Keratinocyte (primary cell): ENCODE results near the gene KEL. TPM values are rescaled to one million over a fixed set of nuclear protein-coding genes. Genes with fewer than 3 reads are reported as not detected.

Experiments
- DNase-seq: peaks from one replicate; pipeline ENCODE4 v3.0.0-alpha.2; 2011; ENCODE audit warnings: low read depth, missing footprints, low spot score
- FAIRE-seq: peaks from 2 replicates; lab custom pipeline; 2011; peaks lifted over from hg19 to GRCh38; lab: Jason Lieb, UNC
- H2AFZ ChIP-seq: 2 replicates; pipeline ENCODE4 v1.6.0; 2012; ENCODE audit warnings: low read length, control low read depth, inconsistent platforms; ENCODE audit not compliant: control insufficient read depth
- H3K27ac ChIP-seq: 2 replicates; pipeline ENCODE4 v1.5.1; 2011; ENCODE audit warnings: low read length; ENCODE audit not compliant: control insufficient read depth, insufficient read depth
- H3K27me3 ChIP-seq: 3 replicates; pipeline ENCODE4 v1.6.0; 2011; ENCODE audit warnings: low read length; ENCODE audit not compliant: control insufficient read depth, insufficient read depth; ENCODE audit errors: extremely low read depth
- H3K36me3 ChIP-seq, 2 experiments: 2 replicates in 1 of 2; 3 replicates in 1 of 2; pipeline ENCODE4 v1.5.1; 2011; ENCODE audit warnings: low read length in 2 of 2, mild to moderate bottlenecking in 1 of 2; ENCODE audit not compliant: control insufficient read depth in 2 of 2, insufficient read depth in 2 of 2; ENCODE audit errors: extremely low read depth in 1 of 2
- H3K4me1 ChIP-seq: 3 replicates; pipeline ENCODE4 v1.5.1; 2011; ENCODE audit warnings: low read length; ENCODE audit not compliant: control insufficient read depth, insufficient read depth; ENCODE audit errors: extremely low read depth
- H3K4me2 ChIP-seq: 3 replicates; pipeline ENCODE4 v1.6.0; 2011; ENCODE audit warnings: low read depth, low read length; ENCODE audit not compliant: control insufficient read depth, insufficient read depth; ENCODE audit errors: extremely low read depth
- H3K4me3 ChIP-seq, 3 experiments: fragments of 200-600 bp in 1 of 3; sonication (generic) in 1 of 3; 2 replicates in 2 of 3; 3 replicates in 1 of 3; pipeline ENCODE4 v1.5.1; 2011 to 2016; ENCODE audit warnings: low read length in 3 of 3, mild to moderate bottlenecking in 3 of 3, control low read depth in 2 of 3, inconsistent platforms in 1 of 3, low read depth in 1 of 3, mixed read lengths in 1 of 3, mixed run types in 1 of 3, moderate library complexity in 1 of 3; ENCODE audit not compliant: control insufficient read depth in 2 of 3, insufficient read depth in 2 of 3; ENCODE audit errors: extremely low read depth in 1 of 3
- H3K79me2 ChIP-seq: 2 replicates; pipeline ENCODE4 v1.6.0; 2012; ENCODE audit warnings: low read length; ENCODE audit not compliant: control insufficient read depth, insufficient read depth
- H3K9ac ChIP-seq: 3 replicates; pipeline ENCODE4 v1.6.0; 2011; ENCODE audit warnings: low read length; ENCODE audit not compliant: control insufficient read depth, insufficient read depth; ENCODE audit errors: extremely low read depth
- H3K9me1 ChIP-seq: 3 replicates; pipeline ENCODE4 v1.6.0; 2011; ENCODE audit warnings: low read length; ENCODE audit not compliant: control insufficient read depth, insufficient read depth; ENCODE audit errors: extremely low read depth
- H3K9me3 ChIP-seq: 2 replicates; pipeline ENCODE4 v1.5.1; 2012; ENCODE audit warnings: low read depth, low read length; ENCODE audit not compliant: control insufficient read depth
- H4K20me1 ChIP-seq: 3 replicates; pipeline ENCODE4 v1.6.0; 2011; ENCODE audit warnings: low read length; ENCODE audit not compliant: control insufficient read depth, insufficient read depth; ENCODE audit errors: extremely low read depth
- CTCF ChIP-seq, 3 experiments: IDR thresholded peaks in 1 of 3; conservative IDR thresholded peaks in 1 of 3; optimal IDR thresholded peaks in 1 of 3; 2 replicates in 2 of 3; 3 replicates in 1 of 3; pipeline versions ENCODE3 to v1.5.1; 2011; ENCODE audit warnings: low read length in 3 of 3, mild to moderate bottlenecking in 3 of 3, moderate library complexity in 2 of 3, control low read depth in 1 of 3, inconsistent platforms in 1 of 3; ENCODE audit not compliant: insufficient read depth in 2 of 3; ENCODE audit errors: extremely low read depth in 1 of 3
- EZH2 ChIP-seq: IDR thresholded peaks from one replicate; pipeline ENCODE4 v1.6.1; 2012; ENCODE audit warnings: inconsistent platforms, mild to moderate bottlenecking, low read length, moderate library complexity
- dilution Hi-C: fragments of 300-500 bp; cut with MboI; formaldehyde crosslinking; loops from one replicate; pipeline ENCODE4 v1.7.0; 2020; ENCODE audit warnings: low sequenced_read_pairs; ENCODE audit not compliant: extremely low pct_ligation_motif_present
- polyA plus RNA-seq, 5 experiments: library from polyadenylated mRNA; depleted of rRNA in 3 of 5; stranded (reverse) in 3 of 5; stranded (forward) in 1 of 5; unstranded in 1 of 5; fragments of >200 nt; gene quantifications; 1 replicate in 1 of 5; 2 replicates in 3 of 5; 3 replicates in 1 of 5; pipeline versions ENCODE4 v1.2.1 to v1.2.3, GENCODE V29; 2011 to 2012; ENCODE audit warnings: missing spikeins in 2 of 5, low read depth in 1 of 5, low replicate concordance in 1 of 5

The KEL gene
- polyA plus RNA-seq, 1 donor (not counting 4 experiments of a cell fraction or from before 2014, with no cell fraction given) = 0.09 TPM

GRCh38 chr7:142897691-142898090, 64.5 kb downstream of the KEL start:
- no peaks in the 10 kb centered on the region for H3K9me1 ChIP-seq

GRCh38 chr7:142896741-142897379, 65.3 kb downstream of the KEL start:
- Histone ChIP-seq H3K9ac (no peak overlapping the region), H3K4me3 (no peak overlapping the region), H3K27me3 (peaks cover 9% of the 10 kb centered on the region), H3K4me1 (no peaks in the 10 kb centered on the region), H3K4me2 (no peak overlapping the region), H3K9me1 (no peaks in the 10 kb centered on the region), H3K27ac (no peak overlapping the region), H2AFZ (no peak overlapping the region), H3K79me2 (no peaks in the 10 kb centered on the region), H3K9me3 (no peaks in the 10 kb centered on the region), H4K20me1 (no peaks in the 10 kb centered on the region), H3K36me3 (no peaks in the 10 kb centered on the region)
- dilution Hi-C loops = no loop called here
- TF ChIP-seq EZH2 (no peak), CTCF (optimal IDR thresholded peaks at IDR 0.05 in 1 of 3, IDR thresholded peaks at IDR 0.05 in 1 of 3, conservative IDR thresholded peaks at IDR 0.05 in 1 of 3; ENCODE audit: extremely low read depth in 1 of 3, insufficient read depth in 2 of 3, low read length in 3 of 3) (no peak)
- no peak for DNase-seq
- no peak for FAIRE-seq

More at GRCh38 chr7:142897691-142898090, 64.5 kb downstream of the KEL start:
- H3K4me2 ChIP-seq = no peak overlapping the region
- TF ChIP-seq EZH2 (no peak), CTCF (optimal IDR thresholded peaks at IDR 0.05 in 1 of 3, IDR thresholded peaks at IDR 0.05 in 1 of 3, conservative IDR thresholded peaks at IDR 0.05 in 1 of 3; ENCODE audit: extremely low read depth in 1 of 3, insufficient read depth in 2 of 3, low read length in 3 of 3) (no peak)
- H2AFZ ChIP-seq = no peak overlapping the region
- no peaks in the 10 kb centered on the region for H3K36me3 ChIP-seq
- H3K79me2 ChIP-seq = no peaks in the 10 kb centered on the region
- H3K27me3 ChIP-seq = peaks cover 9% of the 10 kb centered on the region
- H3K27ac ChIP-seq = no peak overlapping the region
- DNase-seq (no peak), FAIRE-seq (no peak)
- H3K9ac ChIP-seq = no peak overlapping the region
- H3K4me1 ChIP-seq = no peaks in the 10 kb centered on the region
- H4K20me1 ChIP-seq = no peaks in the 10 kb centered on the region
- no peak overlapping the region for H3K4me3 ChIP-seq
- no peaks in the 10 kb centered on the region for H3K9me3 ChIP-seq
- dilution Hi-C loops = no loop called here
